ENCODE results near the gene CDKN2B-AS1.

CDKN2B-AS1 gene

DNA sequence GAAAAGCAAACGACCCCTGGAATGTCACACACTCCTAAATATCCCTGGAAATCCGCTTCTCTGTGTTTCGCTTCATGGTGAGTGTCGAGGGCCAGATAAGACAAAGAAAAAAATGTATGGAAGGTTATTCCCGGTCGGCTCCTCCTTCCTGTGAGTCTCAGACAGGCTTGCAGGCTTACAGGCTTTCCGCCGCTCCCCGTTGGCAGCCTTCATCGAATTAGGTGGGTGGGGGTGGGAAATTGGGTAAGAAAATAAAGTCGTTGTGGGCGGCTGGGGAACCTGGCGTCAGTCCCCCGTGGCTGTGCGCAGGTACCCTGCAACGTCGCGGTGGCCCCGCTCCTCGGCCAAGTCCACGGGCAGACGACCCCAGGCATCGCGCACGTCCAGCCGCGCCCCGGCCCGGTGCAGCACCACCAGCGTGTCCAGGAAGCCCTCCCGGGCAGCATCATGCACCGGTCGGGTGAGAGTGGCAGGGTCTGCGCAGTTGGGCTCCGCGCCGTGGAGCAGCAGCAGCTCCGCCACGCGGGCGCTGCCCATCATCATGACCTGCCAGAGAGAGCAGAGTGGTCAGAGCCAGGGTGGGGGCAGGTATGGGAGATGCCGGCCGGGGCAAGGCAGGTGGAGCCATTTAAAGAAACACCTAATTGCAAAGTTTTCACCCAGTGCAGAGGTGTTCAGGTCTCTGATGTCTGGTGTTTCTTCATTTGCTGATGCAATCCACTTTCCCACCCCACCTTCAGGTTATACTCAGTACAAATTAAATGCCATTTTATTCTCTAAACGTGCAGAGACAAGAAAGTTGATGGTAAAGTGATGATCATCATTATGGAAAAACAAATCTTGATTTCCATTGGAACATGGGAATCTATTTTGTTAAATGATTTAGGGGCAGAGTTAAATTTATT is 11.4 kb downstream of the CDKN2B-AS1 start:
- DNase-seq (no peak), ATAC-seq (no peak)

DNA sequence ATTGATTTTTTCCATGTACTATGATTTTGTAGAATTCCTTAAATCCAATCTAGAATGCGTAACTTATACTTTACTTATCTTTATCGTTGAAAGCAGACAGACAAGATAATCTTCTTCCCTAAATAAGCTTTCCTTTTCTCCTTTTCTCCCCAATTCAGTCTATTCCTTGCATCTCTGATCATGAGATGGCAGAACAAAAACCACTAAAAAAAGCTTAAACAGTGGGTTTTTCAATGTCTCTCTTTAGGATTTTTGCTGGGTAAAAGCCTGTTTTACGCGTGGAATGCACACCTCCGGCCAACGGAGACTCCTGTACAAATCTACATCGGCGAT is 13.8 kb downstream of the CDKN2B-AS1 start:
- DNase-seq: no peak
- no peak for ATAC-seq

- DNase-seq: peak; percentile 84
Observed at GRCh38 chr9:22008717-22009505, 14.3 kb downstream of the CDKN2B-AS1 start, which contains the start of gene CDKN2B. TSS of gene CDKN2B (minus strand) at chr9:22009305. CDS start at chr9:22008953, 352 bp downstream.

GRCh38 chr9:22009506-22009867 is 14.9 kb downstream of the CDKN2B-AS1 start:
- DNase-seq: no peak
- ATAC-seq: no peak

More at GRCh38 chr9:22008717-22009505, 14.3 kb downstream of the CDKN2B-AS1 start, which contains the start of gene CDKN2B:
- ATAC-seq: peak; percentile 88

DNA sequence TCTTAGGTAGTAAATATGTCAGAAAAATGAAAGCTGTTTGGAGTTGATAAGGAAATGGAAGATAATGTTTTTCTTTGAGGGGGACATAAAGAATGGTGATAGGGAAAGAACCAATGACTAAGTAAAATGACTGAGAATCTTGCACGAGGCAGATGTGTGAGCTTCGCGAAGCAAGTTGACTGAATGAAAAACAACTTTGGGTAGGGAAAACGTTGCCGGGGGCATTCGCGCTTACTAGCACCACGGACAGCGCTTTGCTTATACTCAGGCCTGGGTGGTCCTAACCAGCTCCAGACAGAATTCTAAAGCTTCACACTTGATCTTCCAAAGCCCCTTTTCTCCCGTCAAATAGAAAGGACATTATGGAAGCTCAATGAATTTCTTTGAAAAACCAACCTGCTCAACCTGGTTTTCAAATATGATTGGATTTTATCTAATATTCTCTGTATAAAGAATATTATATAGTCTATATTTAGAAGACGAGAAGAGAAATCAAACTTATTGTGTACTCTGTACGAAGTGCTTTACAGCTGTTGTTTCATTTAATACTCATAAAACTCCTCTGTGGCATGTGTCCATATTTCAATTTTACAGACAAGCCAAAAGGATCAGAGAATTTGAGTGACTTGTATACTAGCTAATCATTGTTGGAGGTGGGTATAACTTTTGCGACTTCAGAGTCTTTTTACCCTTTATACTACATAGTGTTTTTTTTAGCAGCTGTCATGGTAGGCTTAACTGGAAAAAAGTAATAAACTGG is 16.5 kb downstream of the CDKN2B-AS1 start:
- DNase-seq (peak; percentile 33), ATAC-seq (no peak)

DNA sequence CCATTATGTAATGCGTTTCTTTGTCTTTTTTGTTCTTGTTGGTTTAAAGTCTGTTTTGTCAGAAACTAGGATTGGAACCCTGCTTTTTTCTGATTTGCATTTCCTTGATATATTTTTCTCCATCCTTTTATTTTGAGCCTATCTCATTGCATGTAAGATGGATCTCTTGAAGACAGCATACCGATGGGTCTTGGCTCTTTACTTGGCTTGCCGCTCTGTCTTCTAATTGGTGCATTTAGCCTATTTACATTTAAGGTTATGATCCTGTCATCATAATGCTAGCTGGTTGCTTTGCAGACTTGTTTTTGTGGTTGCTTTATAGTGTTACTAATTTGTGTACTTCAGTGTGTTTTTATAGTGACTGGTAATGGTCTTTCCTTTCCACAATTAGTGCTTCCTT is 27.8 kb downstream of the CDKN2B-AS1 start:
- ATAC-seq (no peak), DNase-seq (no peak)

- ATAC-seq (no peak), DNase-seq (no peak)
Observed at GRCh38 chr9:22026696-22027095, 32.1 kb downstream of the CDKN2B-AS1 start.

DNA sequence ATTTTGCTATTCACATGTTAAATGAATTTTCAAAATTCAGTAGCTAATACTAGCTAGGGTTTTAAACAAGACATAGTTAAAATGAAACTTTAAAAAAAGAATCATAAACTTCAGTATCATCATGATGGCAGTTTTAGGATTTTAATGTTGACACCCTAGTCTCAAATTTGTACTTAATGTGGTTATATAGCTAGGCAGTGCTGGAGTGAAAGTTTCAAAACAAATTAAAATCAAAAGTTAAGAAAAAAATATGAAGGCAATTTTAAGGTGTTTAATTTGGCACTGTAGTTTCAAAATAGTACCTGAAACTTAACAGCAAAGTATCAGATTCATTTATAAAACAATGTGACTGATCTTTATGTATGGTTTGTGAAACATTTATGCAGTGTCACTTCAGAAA is 33.8 kb downstream of the CDKN2B-AS1 start:
- ATAC-seq: no peak

GRCh38 chr9:22029231-22029630 is 34.6 kb downstream of the CDKN2B-AS1 start:
- no peak for ATAC-seq
- no peak for DNase-seq

More for the DNA sequence above, 33.8 kb downstream of the CDKN2B-AS1 start:
- no peak for DNase-seq

GRCh38 chr9:22030101-22030598 is 35.6 kb downstream of the CDKN2B-AS1 start:
- no peak for ATAC-seq
- no peak for DNase-seq

GRCh38 chr9:22031655-22032411 is 37.2 kb downstream of the CDKN2B-AS1 start:
- ATAC-seq: no peak
- no peak for DNase-seq

- no peak for DNase-seq
- ATAC-seq: no peak
Observed at GRCh38 chr9:22033012-22033630, 38.5 kb downstream of the CDKN2B-AS1 start.

- no peak for DNase-seq
- ATAC-seq: peak; percentile 56
Observed at GRCh38 chr9:22035591-22036011, 41.0 kb downstream of the CDKN2B-AS1 start.

- no peak for ATAC-seq
- DNase-seq: no peak
Observed at GRCh38 chr9:22036866-22037626, 42.5 kb downstream of the CDKN2B-AS1 start.

DNA sequence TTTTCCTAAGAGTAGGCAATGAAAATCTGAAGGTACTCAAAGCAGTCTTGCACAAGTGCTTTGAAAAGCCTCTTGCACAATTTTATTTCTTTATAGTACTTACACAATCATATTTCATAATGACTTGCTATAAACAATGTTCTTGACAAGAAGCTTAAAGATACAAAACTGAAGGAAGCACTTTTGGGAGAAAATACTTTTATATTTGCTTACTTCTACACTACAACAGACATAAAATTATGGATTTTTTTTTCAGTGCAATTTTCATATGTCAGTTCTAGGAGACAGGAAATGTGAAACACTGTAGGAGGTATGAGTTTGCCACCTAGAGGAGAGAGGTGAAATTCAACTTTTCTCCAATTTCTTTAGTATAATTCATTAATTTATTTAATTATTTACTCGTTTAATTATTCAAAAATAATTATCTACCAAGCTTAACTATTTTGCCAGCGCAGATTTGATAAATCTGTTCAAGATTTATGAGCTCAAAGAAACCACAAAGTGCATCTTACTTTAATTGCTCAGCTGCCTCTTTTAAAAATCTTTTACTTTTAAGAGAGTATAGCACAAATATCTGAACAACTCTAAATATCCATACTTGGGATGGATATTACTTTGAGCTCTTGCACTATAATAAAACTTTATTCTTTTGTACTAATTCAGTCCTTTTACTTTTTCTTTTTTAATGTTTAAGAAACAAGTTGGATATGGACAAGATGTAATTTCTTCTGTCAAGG is 43.5 kb downstream of the CDKN2B-AS1 start:
- DNase-seq: no peak
- ATAC-seq: no peak

DNA sequence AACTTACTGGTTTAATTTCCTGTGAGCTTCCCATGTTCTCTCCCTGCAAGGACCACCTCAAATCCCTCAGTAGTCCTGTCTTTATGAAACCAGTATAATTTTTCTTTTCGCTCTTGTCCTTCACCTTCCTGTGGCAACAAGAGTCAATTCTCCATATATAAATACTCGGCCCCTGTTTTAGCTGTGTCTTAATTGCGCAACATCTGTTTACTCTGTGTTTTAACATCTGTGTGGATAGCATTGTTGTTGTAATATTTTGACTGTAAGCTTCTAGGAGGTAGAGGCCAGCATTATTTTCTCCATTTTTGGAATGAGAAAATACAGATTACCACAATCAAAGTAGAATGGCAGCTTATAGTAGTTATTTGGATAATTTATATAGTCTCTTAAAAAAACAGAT is 44.7 kb downstream of the CDKN2B-AS1 start:
- no peak for ATAC-seq
- no peak for DNase-seq

- DNase-seq (no peak), ATAC-seq (peak; percentile 91)
Observed at GRCh38 chr9:22040760-22041159, 46.2 kb downstream of the CDKN2B-AS1 start.

- no peak for ATAC-seq
- no peak for DNase-seq
Observed at GRCh38 chr9:22041344-22041743, 46.8 kb downstream of the CDKN2B-AS1 start.

DNA sequence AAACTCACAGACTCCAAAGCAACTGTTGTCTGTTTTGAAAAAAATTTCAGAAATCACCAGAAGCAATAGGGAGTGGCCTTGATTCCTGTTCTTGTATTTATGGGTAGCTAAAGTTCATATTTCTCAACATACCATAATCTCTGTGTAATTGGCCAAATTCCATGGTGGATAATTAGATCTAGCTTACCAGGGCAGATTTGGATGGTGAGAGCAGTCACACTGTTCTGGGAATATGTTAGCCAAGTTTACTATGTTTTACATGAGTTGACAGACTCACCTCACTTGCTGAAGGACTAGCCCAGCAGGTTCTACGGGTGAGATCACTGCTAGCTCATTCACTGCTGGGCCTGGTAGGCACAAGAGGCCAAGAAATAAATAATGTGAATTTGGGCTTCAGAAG is 47.2 kb downstream of the CDKN2B-AS1 start:
- DNase-seq: no peak

More for the DNA sequence above, 47.2 kb downstream of the CDKN2B-AS1 start:
- no peak for ATAC-seq

Measured in stimulated activated naive CD8-positive, alpha-beta T cell treated with anti-CD3 and anti-CD28 coated beads, Interleukin-15, Interleukin-2, amounts not matched to agents 100 U/mL and 50 U/mL, for 24 hours (primary cell).